K562 (cell line): ENCODE measurements around the gene C16orf74. TPM values are rescaled to one million over a fixed set of nuclear protein-coding genes. Genes with fewer than 3 reads are reported as not detected.

Source experiments
- ARID3A ChIP-seq: IDR thresholded peaks from 2 replicates; pipeline ENCODE4 v1.6.1; 2012; ENCODE audit warnings: low read depth, low read length, improper control_type of control experiment, borderline replicate concordance
- ATF6 ChIP-seq: sonication (generic); formaldehyde crosslinking; IDR thresholded peaks from 2 replicates; pipeline ENCODE4 v1.4.0; 2020; ENCODE audit warnings: mild to moderate bottlenecking, missing genetic modification reagents
- CBFB ChIP-seq: sonication (generic); formaldehyde crosslinking; IDR thresholded peaks from 2 replicates; pipeline ENCODE4 v1.4.0; 2020; ENCODE audit warnings: mild to moderate bottlenecking, missing genetic modification reagents
- CREB3 ChIP-seq: fragments of 450-650 bp; conservative IDR thresholded peaks from 2 replicates; pipeline ENCODE4 v1.6.1; 2016; ENCODE audit warnings: missing genetic modification characterization, low read depth, mild to moderate bottlenecking, missing compliant biosample characterization, moderate library complexity
- MTF1 ChIP-seq: fragments of 250-450 bp; sonication (Bioruptor Pico); IDR thresholded peaks from 2 replicates; pipeline ENCODE4 v1.9.0; 2021; ENCODE audit warnings: moderate library complexity, mild to moderate bottlenecking, inconsistent platforms, borderline replicate concordance
- NCOA1 ChIP-seq: fragments of 450-650 bp; IDR thresholded peaks from 2 replicates; pipeline ENCODE4 v1.6.1; 2016; ENCODE audit warnings: low read depth
- PHF21A ChIP-seq: fragments of 450-650 bp; IDR thresholded peaks from 2 replicates; pipeline ENCODE4 v1.6.1; 2017; ENCODE audit warnings: low read depth, borderline replicate concordance
- RAD21 ChIP-seq, 2 experiments: fragments of 250-450 bp in 1 of 2; fragments of 450-650 bp in 1 of 2; sonication (Bioruptor Pico) in 1 of 2; formaldehyde crosslinking in 1 of 2; IDR thresholded peaks in 1 of 2; conservative IDR thresholded peaks in 1 of 2; 2 replicates each; pipeline versions ENCODE4 v1.4.0 to v1.8.0; 2020 to 2022; ENCODE audit warnings: mild to moderate bottlenecking in 2 of 2, moderate library complexity in 1 of 2
- REST ChIP-seq, 2 experiments: fragments of 450-650 bp; formaldehyde crosslinking in 1 of 2; IDR thresholded peaks; 2 replicates each; pipeline versions ENCODE4 v1.4.0 to v1.6.1; 2014 to 2020; ENCODE audit warnings: mild to moderate bottlenecking in 2 of 2, borderline replicate concordance in 1 of 2, low read depth in 1 of 2
- ZNF12 ChIP-seq: sonication (generic); formaldehyde crosslinking; IDR thresholded peaks from 2 replicates; pipeline ENCODE4 v1.4.0; 2020; ENCODE audit warnings: mild to moderate bottlenecking, missing genetic modification reagents
- ZNF197 ChIP-seq: fragments of 200-800 bp; sonication (Bioruptor generic); IDR thresholded peaks from 2 replicates; pipeline ENCODE4 v1.6.1; 2016; ENCODE audit warnings: low read depth, missing genetic modification characterization, missing compliant biosample characterization
- polyA plus RNA-seq, 8 experiments: library from polyadenylated mRNA; depleted of rRNA in 4 of 8; stranded (reverse) in 5 of 8; unstranded in 3 of 8; fragments of >200 nt; fragmentation: Nextera tagmentation in 2 of 8; fragmentation: Illumina TruSeq in 1 of 8; extraction: Ambion mirVana in 2 of 8; extraction: Trizol in 1 of 8; gene quantifications; 2 replicates each; pipeline versions ENCODE4 v1.2.1 to v1.2.3, GENCODE V29; 2011 to 2014; ENCODE audit warnings: inconsistent platforms in 1 of 8, missing spikeins in 1 of 8
- total RNA-seq, 7 experiments: library from RNA; depleted of rRNA in 6 of 7; stranded (reverse); fragments of >200 nt in 6 of 7; fragmentation: Illumina TruSeq in 2 of 7; extraction: Trizol in 2 of 7; gene quantifications; 2 replicates each; pipeline versions ENCODE4 v1.2.1 to v1.2.3, GENCODE V29; 2011 to 2021; ENCODE audit warnings: low replicate concordance in 1 of 7

The C16orf74 gene
- total and polyA plus RNA-seq, 9 of the 15 experiments (the other 6 are each of a cell fraction or from before 2014, with no cell fraction given), result not detected

GRCh38 chr16:85717393-85718152 lies 33.3 kb downstream of the C16orf74 start (continued):
- 0 out of 2 replicates have a peak, but pooled peaks have one; percentile 27 for TF ChIP-seq ARID3A
- TF ChIP-seq PHF21A, result no peak
- TF ChIP-seq REST (IDR thresholded peaks at IDR 0.05; ENCODE audit: borderline replicate concordance), result peak; percentile 53; the same call in 1 of the 2 replicates
- TF ChIP-seq REST (CRISPR knock-in tag; IDR thresholded peaks at IDR 0.05; ENCODE audit: low read depth), result no peak
- TF ChIP-seq MTF1, result no peak
- TF ChIP-seq NCOA1, result no peak
- TF ChIP-seq ZNF12 (CRISPR knock-in tag), result 0 out of 2 replicates have a peak, but pooled peaks have one; percentile 38
- TF ChIP-seq ZNF197 (CRISPR knock-in tag), result no peak
- TF ChIP-seq RAD21 (CRISPR knock-in tag; conservative IDR thresholded peaks at IDR 0.05 in 1 of 2, IDR thresholded peaks at IDR 0.05 in 1 of 2), result peak; percentile 64 to 79
- 0 out of 2 replicates have a peak, but pooled peaks have one; percentile 19 for TF ChIP-seq ATF6 (CRISPR knock-in tag)
- peak; percentile 48; the same call in 1 of the 2 replicates for TF ChIP-seq CBFB (CRISPR knock-in tag)
- no peak for TF ChIP-seq CREB3 (tag)
